Smooth muscle cell of the brain vasculature (primary cell): ENCODE results near the gene BRF1.
"Not testable (repeated sequence)": the region's sequence is repeated elsewhere in the genome, so short reads cannot be mapped to it uniquely, and the experiment has no call there.

Source experiments
- DNase-seq: peaks from one replicate; pipeline ENCODE4 v3.0.0-alpha.2; 2012; ENCODE audit warnings: low read depth, low spot score

Gene BRF1

GRCh38 chr14:105315941-105316576 is 15.3 kb upstream of the BRF1 start:
- no peak for DNase-seq

DNA sequence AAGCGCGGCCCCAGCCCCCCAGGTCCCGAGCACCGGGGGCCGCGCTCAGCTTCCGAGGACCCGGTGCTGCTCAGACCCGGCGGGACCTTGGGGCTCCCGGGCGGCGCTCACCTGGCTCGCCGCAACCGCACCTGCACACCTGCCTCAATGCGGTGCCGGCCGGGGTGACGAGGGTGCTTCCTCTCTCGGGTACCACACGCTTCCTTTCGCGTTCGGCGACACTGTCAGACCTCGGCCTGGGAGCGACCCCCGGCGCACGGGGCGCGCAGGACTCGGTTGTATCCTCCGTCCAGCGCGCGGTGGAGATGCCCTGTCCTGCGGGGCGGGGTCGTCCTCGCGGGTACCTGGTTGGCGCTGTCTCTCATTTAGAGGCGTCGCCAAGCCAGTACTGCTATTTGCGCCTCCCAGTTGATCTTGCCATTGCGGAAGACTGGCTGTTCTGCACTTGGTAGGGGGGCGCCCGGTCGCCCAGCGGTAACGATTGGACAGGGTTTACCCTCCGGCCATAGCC is 14.5 kb upstream of the BRF1 start:
- DNase-seq, result no peak

DNA sequence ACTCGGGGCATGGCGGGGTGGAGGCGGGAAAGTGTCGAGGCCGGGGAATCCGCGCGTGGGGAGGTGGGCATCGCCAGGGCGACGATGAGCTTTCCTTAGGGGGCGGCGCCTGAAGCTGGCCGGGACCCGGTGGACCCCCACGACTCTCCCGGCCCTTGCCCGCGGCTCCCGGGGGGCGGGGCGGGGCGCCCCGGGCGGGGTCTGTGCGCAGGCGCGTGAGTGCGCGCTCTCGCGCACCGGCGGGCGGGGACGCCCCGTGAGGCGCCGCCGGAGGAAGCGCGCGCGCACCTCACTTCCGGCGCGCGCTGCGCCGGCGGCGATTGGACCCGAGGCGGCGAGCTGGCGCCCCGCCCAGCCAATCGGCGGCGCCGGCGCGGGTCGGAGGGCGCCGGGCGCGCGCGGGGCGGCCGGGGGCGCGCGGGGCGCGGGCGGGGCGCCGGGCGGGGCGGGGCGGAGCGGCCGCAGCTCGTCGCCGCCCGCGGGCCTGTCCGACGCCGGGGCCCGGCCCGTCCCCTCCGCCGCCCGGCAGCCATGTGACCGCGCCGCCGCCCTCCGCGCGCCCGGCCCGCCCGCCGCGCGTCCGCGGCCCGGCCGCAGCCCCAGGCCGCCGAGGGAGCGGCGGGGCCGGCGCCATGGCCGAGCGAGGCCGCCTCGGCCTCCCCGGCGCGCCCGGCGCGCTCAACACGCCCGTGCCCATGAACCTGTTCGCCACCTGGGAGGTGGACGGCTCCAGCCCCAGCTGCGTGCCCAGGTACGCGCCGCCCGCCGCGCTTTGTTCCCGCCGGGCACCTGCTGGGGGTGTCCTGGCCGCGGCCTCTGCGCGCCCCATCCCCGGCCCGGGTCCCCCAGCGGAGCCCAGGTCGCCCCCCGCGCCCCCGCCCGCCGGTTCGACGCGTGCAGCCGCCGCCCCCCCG is 13.7 kb upstream of the BRF1 start, which contains the start of gene PACS2:
Gene PACS2 (plus strand): TSS at position 462 of the 914 bp plus-strand sequence. CDS start 171 bp downstream, at position 633.
- peak; percentile 49 for DNase-seq

GRCh38 chr14:105313381-105314286 is 12.8 kb upstream of the BRF1 start:
- no peak for DNase-seq

DNA sequence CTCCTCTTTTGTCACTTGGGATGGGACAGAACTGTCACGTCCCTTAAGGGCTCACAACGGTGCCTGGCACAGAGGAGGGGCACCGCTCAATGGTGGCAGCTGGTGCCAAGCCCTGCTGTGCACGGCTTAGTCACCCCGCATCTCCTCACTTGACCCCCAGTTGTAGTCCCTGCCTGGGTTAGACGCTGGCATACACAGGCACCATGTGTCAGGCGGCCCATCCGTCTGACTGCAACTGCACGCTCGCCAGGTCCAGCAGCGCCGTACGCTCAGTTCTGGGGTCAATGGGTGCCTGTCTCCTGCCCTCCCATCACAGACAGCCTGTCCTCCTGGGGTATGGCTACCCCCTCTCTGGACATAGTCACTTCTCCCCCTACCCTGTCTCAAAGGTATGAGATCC is 12.2 kb upstream of the BRF1 start:
- DNase-seq, result no peak

GRCh38 chr14:105311838-105312237 is 11.0 kb upstream of the BRF1 start:
- no peak for DNase-seq

DNA sequence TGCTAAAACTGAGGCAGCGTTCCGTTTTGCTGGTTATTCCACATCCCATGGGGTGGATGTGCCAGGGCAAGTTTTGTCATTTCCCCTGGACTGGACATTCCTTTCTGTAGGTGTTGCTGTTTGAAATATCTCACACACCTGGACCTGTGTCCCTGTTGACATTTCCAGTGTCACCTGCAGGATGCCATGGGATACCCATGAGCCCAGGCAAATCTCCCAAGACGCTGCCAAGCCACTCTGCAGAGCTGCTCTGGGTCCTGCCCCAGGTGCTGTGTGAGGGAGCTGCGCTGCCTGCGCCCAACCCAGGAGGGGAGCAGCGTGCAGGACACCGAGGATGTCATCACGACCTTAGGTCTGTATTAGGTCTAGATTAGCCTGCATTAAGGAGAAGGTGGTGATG is 8.6 kb upstream of the BRF1 start:
- DNase-seq, result no peak

- no peak for DNase-seq
Measured at GRCh38 chr14:105307052-105307727, 6.4 kb upstream of the BRF1 start.

- DNase-seq, result no peak
Measured at GRCh38 chr14:105305791-105306190, 5.0 kb upstream of the BRF1 start.

- no peak for DNase-seq
Measured at GRCh38 chr14:105305345-105305744, 4.5 kb upstream of the BRF1 start.

- no peak for DNase-seq
Measured at GRCh38 chr14:105304565-105304964, 3.8 kb upstream of the BRF1 start.

DNA sequence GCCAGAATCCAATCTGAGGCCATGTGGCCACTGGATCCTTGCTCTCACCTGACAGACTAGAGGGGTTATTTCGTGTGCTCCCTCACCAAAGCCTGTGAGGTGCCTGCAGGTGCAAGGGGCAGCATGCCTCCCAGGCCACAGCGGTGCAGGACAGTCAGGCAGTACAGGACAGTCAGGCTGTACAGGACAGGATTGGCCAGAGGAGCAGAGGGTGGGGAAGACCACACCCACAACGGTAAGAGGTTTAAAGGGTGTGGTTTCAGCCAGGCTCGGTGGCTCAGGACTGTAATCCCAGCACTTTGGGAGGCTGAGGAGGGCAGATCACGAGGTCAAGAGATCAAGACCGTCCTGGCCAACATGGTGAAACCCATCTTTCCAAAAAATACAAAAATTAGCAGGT is 3.1 kb upstream of the BRF1 start:
- DNase-seq, result no peak

DNA sequence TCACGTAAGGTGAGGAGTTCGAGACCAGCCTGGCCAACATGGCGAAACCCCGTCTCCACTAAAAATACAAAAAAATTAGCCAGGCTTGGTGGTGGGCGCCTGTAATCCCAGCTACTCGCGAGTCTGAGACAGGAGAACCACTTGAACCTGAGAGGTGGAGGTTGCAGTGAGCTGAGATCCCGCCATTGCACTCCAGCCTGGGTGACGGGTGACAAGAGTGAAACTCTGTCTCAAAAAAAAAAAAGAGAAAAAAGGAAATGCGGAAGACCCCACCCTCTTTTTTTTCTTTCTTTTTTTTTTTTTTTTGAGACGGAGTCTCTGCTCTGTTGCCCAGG is 1.1 kb upstream of the BRF1 start:
- not testable (repeated sequence) for DNase-seq

DNA sequence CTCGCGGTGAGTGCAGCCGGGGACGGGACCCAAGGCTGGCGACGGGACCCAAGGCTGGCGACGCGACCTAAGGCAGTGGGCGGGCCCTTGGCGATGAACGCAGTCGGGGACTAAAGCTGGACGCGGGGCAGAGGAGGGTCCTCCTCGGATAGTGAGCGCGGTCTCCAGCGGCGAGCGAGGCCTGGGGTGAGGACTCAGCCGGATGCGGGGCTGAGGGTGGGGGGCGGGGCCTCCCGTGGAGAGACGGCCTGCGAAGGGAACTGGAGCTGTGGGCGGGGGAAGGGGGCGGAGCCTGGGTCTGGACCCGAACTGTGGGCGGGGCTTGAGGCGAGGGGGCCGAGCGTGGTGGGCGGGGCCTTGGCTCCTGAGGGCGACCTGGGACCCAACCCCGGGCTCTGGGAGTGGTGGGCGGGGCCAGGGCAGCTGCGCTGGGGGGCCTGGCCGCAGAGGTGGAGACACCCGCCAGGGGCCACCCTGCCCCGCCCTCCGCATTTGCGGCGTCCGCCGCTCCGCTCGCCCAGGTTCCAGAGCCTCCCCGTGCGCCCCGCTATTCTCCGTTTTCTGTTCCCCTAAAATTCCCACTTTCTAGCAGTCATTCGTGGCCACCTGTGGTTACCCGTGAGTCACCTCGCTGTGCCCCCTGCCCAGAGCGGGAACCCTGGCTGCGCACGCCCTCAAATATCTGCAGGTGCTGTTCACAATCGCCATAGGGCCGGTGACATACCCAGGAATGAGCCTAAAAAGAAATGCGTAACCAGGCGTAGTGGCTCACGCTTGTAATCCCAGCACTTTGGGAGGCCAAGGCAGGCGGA is 508 bp upstream of the BRF1 start:
- DNase-seq, result peak; percentile 58

GRCh38 chr14:105299654-105300541 is 903 bp downstream of the BRF1 start:
- no peak for DNase-seq

DNA sequence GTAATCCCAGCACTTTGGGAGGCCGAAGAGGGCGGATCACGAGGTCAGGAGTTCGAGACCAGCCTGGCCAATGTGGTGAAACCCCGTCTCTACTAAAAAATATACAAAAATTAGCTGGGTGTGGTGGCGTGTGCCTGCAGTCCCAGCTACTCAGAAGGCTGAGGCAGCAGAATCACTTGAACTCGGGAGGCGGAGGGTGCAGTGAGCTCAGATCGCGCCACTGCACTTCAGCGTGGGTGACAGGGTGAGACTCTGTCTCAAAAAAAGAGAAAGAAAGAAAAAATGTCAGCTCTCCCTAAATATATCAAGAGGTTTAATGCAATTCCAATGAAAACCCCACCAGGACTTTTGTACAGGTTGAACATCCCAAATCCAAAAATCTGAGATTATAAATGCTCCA is 3.5 kb downstream of the BRF1 start:
- not testable (repeated sequence) for DNase-seq

DNA sequence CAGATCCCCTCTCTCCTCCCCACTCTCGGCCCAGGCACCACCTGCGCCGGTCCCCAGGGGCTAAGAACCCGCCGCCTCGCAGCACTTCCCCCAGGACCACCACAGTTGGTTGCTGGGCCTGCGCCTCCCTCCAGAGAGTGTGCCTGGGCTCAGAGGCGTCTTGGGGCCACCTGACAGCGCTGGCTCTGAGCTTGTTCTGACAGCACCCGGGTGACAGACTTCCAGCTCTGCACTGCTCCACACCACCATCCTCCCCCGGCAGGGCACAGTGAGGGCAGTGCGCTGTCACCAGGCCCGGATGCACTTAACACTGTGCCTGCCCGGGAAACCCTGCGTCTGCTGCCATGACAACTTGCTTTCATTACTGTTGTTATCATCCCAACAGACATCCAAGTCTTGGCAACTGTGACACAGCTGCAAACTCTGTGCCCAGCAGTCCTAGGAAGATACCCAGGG is 6.6 kb downstream of the BRF1 start:
- DNase-seq, result no peak

DNA sequence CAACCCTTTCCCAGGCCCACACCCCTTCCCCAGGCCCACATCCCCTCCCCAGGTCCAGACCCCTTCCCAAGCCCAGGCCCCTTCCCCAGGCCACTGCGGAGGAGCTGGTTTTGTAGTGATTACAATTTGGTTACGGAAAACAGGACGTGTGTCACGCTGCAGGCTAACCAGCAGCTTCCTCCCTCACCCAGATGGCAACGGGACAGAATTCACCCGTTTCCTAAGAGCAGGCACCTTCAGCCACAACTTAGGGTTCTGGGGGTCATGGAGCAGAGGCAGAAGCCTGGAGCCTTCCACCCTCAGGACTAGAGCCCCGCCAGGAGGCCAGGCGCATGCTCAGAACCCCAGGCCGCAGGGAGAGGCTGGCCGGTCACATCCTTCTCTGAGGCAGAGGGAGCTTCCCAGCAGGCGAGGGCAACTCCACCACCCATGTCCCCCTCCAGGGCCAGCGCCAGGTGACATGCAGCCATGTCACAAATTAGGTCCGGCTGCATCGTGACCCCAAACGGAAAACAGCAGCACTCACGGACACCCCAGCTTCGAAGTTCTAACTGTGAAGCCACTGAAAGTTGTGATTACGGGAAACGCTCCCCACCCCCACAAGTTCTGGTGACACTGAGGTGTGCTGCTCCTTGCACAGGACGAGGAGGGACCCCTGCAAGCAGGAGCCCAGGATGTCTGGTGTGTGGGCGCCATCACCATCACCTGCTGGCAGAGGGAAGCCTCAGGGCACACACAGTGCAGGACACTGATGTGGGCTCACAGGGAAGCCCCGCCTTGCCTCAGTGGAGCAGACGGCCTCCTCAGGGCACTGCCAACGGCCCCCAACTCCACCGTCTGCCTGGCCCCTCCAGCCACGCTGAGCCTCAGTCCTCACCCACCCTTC is 7.7 kb downstream of the BRF1 start:
- DNase-seq, result no peak
